ENCODE data around the gene SPIRE1. TPM values are rescaled to one million over a fixed set of nuclear protein-coding genes. Genes with fewer than 3 reads are reported as not detected.

Gene SPIRE1
- total and polyA plus RNA-seq, 2 of the 4 experiments (the other 2 are of a cell fraction) = 11.6 to 31.4 TPM

GRCh38 chr18:12491611-12492435, 166.1 kb downstream of the SPIRE1 start (continued):
- TF ChIP-seq RFX5 (IDR thresholded peaks at IDR 0.05; ENCODE audit: low read depth, low read length) = no peak

GRCh38 chr18:12485479-12486105, 172.3 kb downstream of the SPIRE1 start:
- Histone ChIP-seq H2BK5ac (ENCODE audit: low read depth, low read length, poor library complexity, severe bottlenecking) (no peak overlapping the region), H3K4me2 (ENCODE audit: low read depth, low read length) (no peak overlapping the region), H3K14ac (replicated peaks; ENCODE audit: low read depth, low read length) (no peak overlapping the region), H3K36me3 (ENCODE audit: control insufficient read depth, insufficient read depth, low read length) (no peaks in the 10 kb centered on the region), H3K4me3 (ENCODE audit: insufficient read depth, low read depth, low read length) (no peak overlapping the region), H2AFZ (replicated peaks; ENCODE audit: low read length, poor library complexity) (no peak overlapping the region), H3K27me3 (ENCODE audit: control insufficient read depth, insufficient read depth, low read length) (no peaks in the 10 kb centered on the region), H3K9ac (ENCODE audit: low read depth, low read length) (no peak overlapping the region), H4K8ac (ENCODE audit: low read depth in 2 of 2, low read length in 2 of 2) (no peak overlapping the region), H3K79me1 (ENCODE audit: low read depth in 1 of 2, low read length in 2 of 2) (peaks cover 2 to 3% of the 10 kb centered on the region in 2 experiments; a peak in 3 of 4 replicates), H3K9me3 (ENCODE audit: control insufficient read depth, insufficient read depth, low read length) (no peaks in the 10 kb centered on the region), H3K4ac (ENCODE audit: low read depth, low read length) (no peak overlapping the region), H3K56ac (ENCODE audit: extremely low read depth, insufficient read depth, low read length) (no peak overlapping the region), H3K27ac (ENCODE audit: insufficient read depth, low read length) (no peak overlapping the region), H4K91ac (ENCODE audit: insufficient read depth, low read depth, low read length) (no peak overlapping the region), H3K4me1 (ENCODE audit: control insufficient read depth, insufficient read depth, low read length) (no peaks in the 10 kb centered on the region), H3K23ac (ENCODE audit: low read depth, low read length) (no peak overlapping the region), H3K9me1 (ENCODE audit: insufficient read depth, low read length) (peaks cover 2% of the 10 kb centered on the region; the same call in 1 of the 2 replicates), H2BK15ac (ENCODE audit: low read depth, low read length) (no peak overlapping the region), H3K18ac (ENCODE audit: low read depth, low read length) (no peak overlapping the region), H2BK20ac (ENCODE audit: low read depth, low read length) (no peak overlapping the region), H2BK120ac (ENCODE audit: low read depth, low read length) (no peak overlapping the region), H4K5ac (ENCODE audit: low read depth, low read length) (no peak overlapping the region), H4K20me1 (ENCODE audit: insufficient read depth, low read length) (no peaks in the 10 kb centered on the region), H2AK9ac (replicated peaks; ENCODE audit: low read depth, low read length, poor library complexity) (no peak overlapping the region), H2AK5ac (ENCODE audit: low read depth, low read length) (no peak overlapping the region)
- no CpG with 5 or more reads among the region's 5 CpGs for WGBS, 2 experiments (ENCODE audit: extremely low coverage in 2 of 2, insufficient read length in 1 of 2)
- no peak for TF ChIP-seq MXI1 (IDR thresholded peaks at IDR 0.05; ENCODE audit: borderline replicate concordance, low read depth, low read length)
- TF ChIP-seq RFX5 (IDR thresholded peaks at IDR 0.05; ENCODE audit: low read depth, low read length) = no peak
- no peak for TF ChIP-seq CHD1 (IDR thresholded peaks at IDR 0.05; ENCODE audit: low read depth, low read length)
- no peak for TF ChIP-seq SMC3 (IDR thresholded peaks at IDR 0.05; ENCODE audit: low read depth, low read length)
- TF ChIP-seq CEBPB (IDR thresholded peaks at IDR 0.05; ENCODE audit: low read depth, low read length) = no peak
- no peak for TF ChIP-seq ELK1 (IDR thresholded peaks at IDR 0.05; ENCODE audit: borderline replicate concordance, low read depth, low read length)
- TF ChIP-seq CTCF (conservative IDR thresholded peaks at IDR 0.05; ENCODE audit: low read depth, low read length) = no peak
- no peak for TF ChIP-seq FOS (IDR thresholded peaks at IDR 0.05; ENCODE audit: low read depth, low read length)
- TF ChIP-seq BHLHE40 (IDR thresholded peaks at IDR 0.05; ENCODE audit: low read depth, low read length) = no peak
- TF ChIP-seq MAZ (IDR thresholded peaks at IDR 0.05; ENCODE audit: borderline replicate concordance, low read depth, low read length) = no peak
- no peak for TF ChIP-seq RAD21 (IDR thresholded peaks at IDR 0.05; ENCODE audit: low read length)
- no peak for TF ChIP-seq RCOR1 (IDR thresholded peaks at IDR 0.05; ENCODE audit: insufficient replicate concordance, low read length)
- no peak for TF ChIP-seq MAFK (IDR thresholded peaks at IDR 0.05; ENCODE audit: low read depth, low read length)
- CTCF ChIA-PET = interaction anchor here (0.6 kb wide), 2 partner anchors 165 to 181 kb away, joined by 3 read pairs; no protein-coding TSS in a partner anchor
- POLR2A ChIA-PET (ENCODE audit: unreplicated experiment) = no interaction called here
- ATAC-seq (ENCODE audit: low read depth) (no peak), DNase-seq (no peak)
- intact Hi-C loops (cut with micrococcal nuclease) = no loop called here
- in situ Hi-C loops (cut with MboI; ENCODE audit: low sequenced_read_pairs) = no loop called here
- dilution Hi-C loops (cut with HindIII; ENCODE audit: low sequenced_read_pairs, unreplicated experiment) = no loop called here
- BruUV-seq (replicated peaks) = no TSS peak

Data from IMR-90 (cell line).